GM23338 (cell line): ENCODE data around the gene CAMTA1. TPM values are rescaled to one million over a fixed set of nuclear protein-coding genes. Genes with fewer than 3 reads are reported as not detected.

Source experiments
- ATAC-seq: fragments of 200-7000 bp; cut with Tn5 transposase; 3 replicates; pipeline ENCODE4 v1.9.1; 2020
- DNase-seq: peaks from one replicate; pipeline ENCODE4 v3.0.0-alpha.2; 2015; ENCODE audit warnings: low spot score
- H2AFZ ChIP-seq: fragments of 200-600 bp; sonication (generic); 2 replicates; pipeline ENCODE4 v1.8.0; 2016; ENCODE audit warnings: antibody characterized with exemption, mild to moderate bottlenecking, moderate library complexity
- H3F3A ChIP-seq: fragments of 200-600 bp; sonication (generic); replicated peaks from 2 replicates; pipeline ENCODE4 v1.8.0; 2017; ENCODE audit warnings: antibody characterized with exemption, mixed run types, low read depth
- H3K27ac ChIP-seq: fragments of 200-600 bp; sonication (generic); 2 replicates; pipeline ENCODE4 v1.6.1; 2016; ENCODE audit warnings: low read depth
- H3K27me3 ChIP-seq: fragments of 200-600 bp; sonication (generic); 2 replicates; pipeline ENCODE4 v1.8.0; 2016; ENCODE audit warnings: mild to moderate bottlenecking, mixed run types, moderate library complexity; ENCODE audit not compliant: insufficient read depth
- H3K36me3 ChIP-seq: fragments of 200-600 bp; sonication (generic); 2 replicates; pipeline ENCODE4 v1.8.0; 2016; ENCODE audit warnings: mild to moderate bottlenecking; ENCODE audit not compliant: insufficient read depth
- H3K4me1 ChIP-seq: fragments of 200-600 bp; sonication (generic); 2 replicates; pipeline ENCODE4 v1.8.0; 2016; ENCODE audit warnings: mild to moderate bottlenecking, moderate library complexity; ENCODE audit not compliant: insufficient read depth
- H3K4me2 ChIP-seq: fragments of 200-600 bp; sonication (generic); 2 replicates; pipeline ENCODE4 v1.7.1; 2017; ENCODE audit warnings: mixed run types
- H3K4me3 ChIP-seq: fragments of 200-600 bp; sonication (generic); 2 replicates; pipeline ENCODE4 v1.6.1; 2016; ENCODE audit warnings: mixed run types
- H3K79me2 ChIP-seq: fragments of 200-600 bp; sonication (generic); replicated peaks from 2 replicates; pipeline ENCODE4 v1.8.0; 2017; ENCODE audit warnings: mild to moderate bottlenecking; ENCODE audit not compliant: insufficient read depth
- H3K9me2 ChIP-seq: fragments of 200-600 bp; sonication (generic); 2 replicates; pipeline ENCODE4 v1.8.0; 2017; ENCODE audit not compliant: insufficient read depth
- H4K20me1 ChIP-seq: fragments of 200-600 bp; sonication (generic); replicated peaks from 2 replicates; pipeline ENCODE4 v1.8.0; 2017; ENCODE audit warnings: mild to moderate bottlenecking; ENCODE audit not compliant: insufficient read depth
- H3K27ac Mint-ChIP-seq: 2 replicates; pipeline ENCODE4 v1.8.0; 2020; ENCODE audit warnings: inconsistent platforms, mild to moderate bottlenecking, moderate library complexity, mixed read lengths
- H3K27me3 Mint-ChIP-seq: 3 replicates; pipeline ENCODE4 v1.8.0; 2022; ENCODE audit warnings: low read depth, mild to moderate bottlenecking, moderate library complexity, mixed read lengths, inconsistent platforms; ENCODE audit not compliant: insufficient read depth, poor library complexity
- H3K36me3 Mint-ChIP-seq: 3 replicates; pipeline ENCODE4 v1.8.0; 2021; ENCODE audit warnings: low read depth, mild to moderate bottlenecking, inconsistent platforms, moderate library complexity, mixed read lengths
- H3K4me1 Mint-ChIP-seq: 3 replicates; pipeline ENCODE4 v1.8.0; 2020; ENCODE audit warnings: mild to moderate bottlenecking, inconsistent platforms, mixed read lengths
- H3K4me3 Mint-ChIP-seq: 3 replicates; pipeline ENCODE4 v1.8.0; 2021; ENCODE audit warnings: moderate library complexity, mild to moderate bottlenecking, inconsistent platforms, mixed read lengths
- H3K9me3 Mint-ChIP-seq: 3 replicates; pipeline ENCODE4 v1.8.0; 2020; ENCODE audit warnings: moderate library complexity, mild to moderate bottlenecking, inconsistent platforms, mixed read lengths
- CREB1 ChIP-seq: fragments of 250-450 bp; sonication (Bioruptor Pico); IDR thresholded peaks from 2 replicates; pipeline ENCODE4 v1.5.0; 2020; ENCODE audit warnings: low read depth, mild to moderate bottlenecking, moderate library complexity
- EZH2 ChIP-seq: fragments of 200-600 bp; sonication (generic); IDR thresholded peaks from one replicate; pipeline ENCODE4 v1.8.0; 2017; ENCODE audit warnings: antibody characterized with exemption, mild to moderate bottlenecking, low read depth; ENCODE audit not compliant: unreplicated experiment
- EZH2phosphoT487 ChIP-seq: fragments of 200-600 bp; sonication (generic); IDR thresholded peaks from one replicate; pipeline ENCODE4 v1.8.1; 2018; ENCODE audit warnings: antibody characterized with exemption; ENCODE audit not compliant: unreplicated experiment
- JUNB ChIP-seq: IDR thresholded peaks from one replicate; pipeline ENCODE4 v1.6.1; 2016; ENCODE audit warnings: antibody characterized with exemption; ENCODE audit not compliant: unreplicated experiment
- NANOG ChIP-seq: IDR thresholded peaks from 2 replicates; pipeline ENCODE4 v1.6.1; 2016; ENCODE audit warnings: antibody characterized with exemption, borderline replicate concordance
- POLR2AphosphoS5 ChIP-seq: IDR thresholded peaks from 2 replicates; pipeline ENCODE4 v1.6.1; 2016; ENCODE audit warnings: antibody characterized with exemption, low read depth
- STAT1 ChIP-seq: IDR thresholded peaks from one replicate; pipeline ENCODE4 v1.6.1; 2016; ENCODE audit warnings: antibody characterized with exemption; ENCODE audit not compliant: unreplicated experiment
- ZNF114 ChIP-seq: fragments of 250-450 bp; sonication (Bioruptor Pico); IDR thresholded peaks from 2 replicates; pipeline ENCODE4 v1.5.0; 2020; ENCODE audit warnings: mild to moderate bottlenecking, moderate library complexity
- ZNF331 ChIP-seq: fragments of 250-450 bp; sonication (Bioruptor Pico); IDR thresholded peaks from 2 replicates; pipeline ENCODE4 v1.5.0; 2020; ENCODE audit warnings: low read depth, mild to moderate bottlenecking, moderate library complexity
- polyA plus RNA-seq: library from polyadenylated mRNA; unstranded; fragments of >200 nt; fragmentation: Nextera tagmentation; extraction: Ambion mirVana; gene quantifications from 2 replicates; pipeline ENCODE4 v1.2.1, GENCODE V29; 2016
- total RNA-seq: library from RNA; depleted of rRNA; stranded (reverse); fragments of >200 nt; shearing (Covaris generic); gene quantifications from 2 replicates; pipeline ENCODE4 v1.2.3, GENCODE V29; 2014
- TF ChIP-seq, protein P1 (sequence below): fragments of 250-450 bp; sonication (Bioruptor Pico); IDR thresholded peaks from 2 replicates; pipeline ENCODE4 v1.5.0; 2020; ENCODE audit warnings: mild to moderate bottlenecking, moderate library complexity
- TF ChIP-seq, protein P2 (sequence below): IDR thresholded peaks from one replicate; pipeline ENCODE4 v1.6.1; 2018; ENCODE audit warnings: antibody characterized with exemption; ENCODE audit not compliant: unreplicated experiment
- TF ChIP-seq, protein P3 (sequence below): IDR thresholded peaks from 2 replicates; pipeline ENCODE4 v1.6.1; 2016; ENCODE audit warnings: antibody characterized with exemption
- TF ChIP-seq, protein P4 (sequence below), 2 experiments: fragments of 200-600 bp in 1 of 2; sonication (generic) in 1 of 2; conservative IDR thresholded peaks; 2 replicates each; pipeline versions ENCODE4 v1.5.1 to v1.6.1; 2016 to 2017; ENCODE audit warnings: antibody characterized with exemption in 2 of 2, low read depth in 2 of 2, mild to moderate bottlenecking in 2 of 2, moderate library complexity in 1 of 2

The CAMTA1 gene
- total and polyA plus RNA-seq, 2 experiments from 2014 or later: 115 to 519 TPM

DNA sequence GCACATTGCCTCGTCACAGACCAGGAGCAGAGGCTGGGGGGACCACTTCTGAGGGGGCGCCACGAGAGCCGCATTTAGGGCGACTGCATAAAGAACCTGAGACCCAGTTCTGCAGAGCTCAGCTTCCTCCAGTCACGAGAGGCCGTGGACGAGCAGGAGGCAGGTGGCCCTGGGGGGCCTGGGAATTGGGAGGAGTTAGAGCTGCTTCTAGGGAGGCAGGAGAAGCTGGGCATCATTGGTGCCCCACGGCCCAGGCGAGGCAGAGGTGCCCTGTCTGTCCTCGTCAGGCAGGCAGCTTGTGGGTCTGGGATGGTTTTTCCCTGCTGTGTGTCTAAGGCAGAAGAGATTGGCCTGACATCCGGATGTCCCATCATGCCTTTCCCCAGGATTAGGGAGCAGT lies 389.3 kb downstream of the CAMTA1 start:
- Mint-ChIP-seq H3K4me3 (no peak overlapping the region), H3K9me3 (peaks cover 17% of the 10 kb centered on the region; the same call in 2 of the 3 replicates), H3K27ac (no peak overlapping the region), H3K4me1 (peaks cover 15% of the 10 kb centered on the region), H3K36me3 (peaks cover 6% of the 10 kb centered on the region; the same call in 1 of the 3 replicates), H3K27me3 (peaks cover 7% of the 10 kb centered on the region)
- H3K36me3 ChIP-seq: no peaks in the 10 kb centered on the region
- no peaks in the 10 kb centered on the region for H3K9me2 ChIP-seq
- DNase-seq (no peak), ATAC-seq (no peak)
- H3K27me3 ChIP-seq: no peaks in the 10 kb centered on the region
- H2AFZ ChIP-seq: no peak overlapping the region
- no peak overlapping the region for H3K4me3 ChIP-seq
- H3K4me2 ChIP-seq: no peak overlapping the region
- no peaks in the 10 kb centered on the region for H4K20me1 ChIP-seq
- no peak for TF ChIP-seq JUNB
- no peak for TF ChIP-seq STAT1
- no peak for TF ChIP-seq EZH2phosphoT487
- TF ChIP-seq ZNF331 (CRISPR knock-in tag): no peak
- TF ChIP-seq, protein P1, sequence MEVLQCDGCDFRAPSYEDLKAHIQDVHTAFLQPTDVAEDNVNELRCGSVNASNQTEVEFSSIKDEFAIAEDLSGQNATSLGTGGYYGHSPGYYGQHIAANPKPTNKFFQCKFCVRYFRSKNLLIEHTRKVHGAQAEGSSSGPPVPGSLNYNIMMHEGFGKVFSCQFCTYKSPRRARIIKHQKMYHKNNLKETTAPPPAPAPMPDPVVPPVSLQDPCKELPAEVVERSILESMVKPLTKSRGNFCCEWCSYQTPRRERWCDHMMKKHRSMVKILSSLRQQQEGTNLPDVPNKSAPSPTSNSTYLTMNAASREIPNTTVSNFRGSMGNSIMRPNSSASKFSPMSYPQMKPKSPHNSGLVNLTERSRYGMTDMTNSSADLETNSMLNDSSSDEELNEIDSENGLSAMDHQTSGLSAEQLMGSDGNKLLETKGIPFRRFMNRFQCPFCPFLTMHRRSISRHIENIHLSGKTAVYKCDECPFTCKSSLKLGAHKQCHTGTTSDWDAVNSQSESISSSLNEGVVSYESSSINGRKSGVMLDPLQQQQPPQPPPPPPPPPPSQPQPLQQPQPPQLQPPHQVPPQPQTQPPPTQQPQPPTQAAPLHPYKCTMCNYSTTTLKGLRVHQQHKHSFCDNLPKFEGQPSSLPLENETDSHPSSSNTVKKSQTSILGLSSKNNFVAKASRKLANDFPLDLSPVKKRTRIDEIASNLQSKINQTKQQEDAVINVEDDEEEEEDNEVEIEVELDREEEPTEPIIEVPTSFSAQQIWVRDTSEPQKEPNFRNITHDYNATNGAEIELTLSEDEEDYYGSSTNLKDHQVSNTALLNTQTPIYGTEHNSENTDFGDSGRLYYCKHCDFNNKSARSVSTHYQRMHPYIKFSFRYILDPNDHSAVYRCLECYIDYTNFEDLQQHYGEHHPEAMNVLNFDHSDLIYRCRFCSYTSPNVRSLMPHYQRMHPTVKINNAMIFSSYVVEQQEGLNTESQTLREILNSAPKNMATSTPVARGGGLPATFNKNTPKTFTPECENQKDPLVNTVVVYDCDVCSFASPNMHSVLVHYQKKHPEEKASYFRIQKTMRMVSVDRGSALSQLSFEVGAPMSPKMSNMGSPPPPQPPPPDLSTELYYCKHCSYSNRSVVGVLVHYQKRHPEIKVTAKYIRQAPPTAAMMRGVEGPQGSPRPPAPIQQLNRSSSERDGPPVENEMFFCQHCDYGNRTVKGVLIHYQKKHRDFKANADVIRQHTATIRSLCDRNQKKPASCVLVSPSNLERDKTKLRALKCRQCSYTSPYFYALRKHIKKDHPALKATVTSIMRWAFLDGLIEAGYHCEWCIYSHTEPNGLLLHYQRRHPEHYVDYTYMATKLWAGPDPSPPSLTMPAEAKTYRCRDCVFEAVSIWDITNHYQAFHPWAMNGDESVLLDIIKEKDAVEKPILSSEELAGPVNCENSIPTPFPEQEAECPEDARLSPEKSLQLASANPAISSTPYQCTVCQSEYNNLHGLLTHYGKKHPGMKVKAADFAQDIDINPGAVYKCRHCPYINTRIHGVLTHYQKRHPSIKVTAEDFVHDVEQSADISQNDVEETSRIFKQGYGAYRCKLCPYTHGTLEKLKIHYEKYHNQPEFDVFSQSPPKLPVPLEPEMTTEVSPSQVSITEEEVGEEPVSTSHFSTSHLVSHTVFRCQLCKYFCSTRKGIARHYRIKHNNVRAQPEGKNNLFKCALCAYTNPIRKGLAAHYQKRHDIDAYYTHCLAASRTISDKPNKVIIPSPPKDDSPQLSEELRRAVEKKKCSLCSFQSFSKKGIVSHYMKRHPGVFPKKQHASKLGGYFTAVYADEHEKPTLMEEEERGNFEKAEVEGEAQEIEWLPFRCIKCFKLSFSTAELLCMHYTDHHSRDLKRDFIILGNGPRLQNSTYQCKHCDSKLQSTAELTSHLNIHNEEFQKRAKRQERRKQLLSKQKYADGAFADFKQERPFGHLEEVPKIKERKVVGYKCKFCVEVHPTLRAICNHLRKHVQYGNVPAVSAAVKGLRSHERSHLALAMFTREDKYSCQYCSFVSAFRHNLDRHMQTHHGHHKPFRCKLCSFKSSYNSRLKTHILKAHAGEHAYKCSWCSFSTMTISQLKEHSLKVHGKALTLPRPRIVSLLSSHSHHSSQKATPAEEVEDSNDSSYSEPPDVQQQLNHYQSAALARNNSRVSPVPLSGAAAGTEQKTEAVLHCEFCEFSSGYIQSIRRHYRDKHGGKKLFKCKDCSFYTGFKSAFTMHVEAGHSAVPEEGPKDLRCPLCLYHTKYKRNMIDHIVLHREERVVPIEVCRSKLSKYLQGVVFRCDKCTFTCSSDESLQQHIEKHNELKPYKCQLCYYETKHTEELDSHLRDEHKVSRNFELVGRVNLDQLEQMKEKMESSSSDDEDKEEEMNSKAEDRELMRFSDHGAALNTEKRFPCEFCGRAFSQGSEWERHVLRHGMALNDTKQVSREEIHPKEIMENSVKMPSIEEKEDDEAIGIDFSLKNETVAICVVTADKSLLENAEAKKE (CRISPR knock-in tag): no peak
- TF ChIP-seq, protein P2, sequence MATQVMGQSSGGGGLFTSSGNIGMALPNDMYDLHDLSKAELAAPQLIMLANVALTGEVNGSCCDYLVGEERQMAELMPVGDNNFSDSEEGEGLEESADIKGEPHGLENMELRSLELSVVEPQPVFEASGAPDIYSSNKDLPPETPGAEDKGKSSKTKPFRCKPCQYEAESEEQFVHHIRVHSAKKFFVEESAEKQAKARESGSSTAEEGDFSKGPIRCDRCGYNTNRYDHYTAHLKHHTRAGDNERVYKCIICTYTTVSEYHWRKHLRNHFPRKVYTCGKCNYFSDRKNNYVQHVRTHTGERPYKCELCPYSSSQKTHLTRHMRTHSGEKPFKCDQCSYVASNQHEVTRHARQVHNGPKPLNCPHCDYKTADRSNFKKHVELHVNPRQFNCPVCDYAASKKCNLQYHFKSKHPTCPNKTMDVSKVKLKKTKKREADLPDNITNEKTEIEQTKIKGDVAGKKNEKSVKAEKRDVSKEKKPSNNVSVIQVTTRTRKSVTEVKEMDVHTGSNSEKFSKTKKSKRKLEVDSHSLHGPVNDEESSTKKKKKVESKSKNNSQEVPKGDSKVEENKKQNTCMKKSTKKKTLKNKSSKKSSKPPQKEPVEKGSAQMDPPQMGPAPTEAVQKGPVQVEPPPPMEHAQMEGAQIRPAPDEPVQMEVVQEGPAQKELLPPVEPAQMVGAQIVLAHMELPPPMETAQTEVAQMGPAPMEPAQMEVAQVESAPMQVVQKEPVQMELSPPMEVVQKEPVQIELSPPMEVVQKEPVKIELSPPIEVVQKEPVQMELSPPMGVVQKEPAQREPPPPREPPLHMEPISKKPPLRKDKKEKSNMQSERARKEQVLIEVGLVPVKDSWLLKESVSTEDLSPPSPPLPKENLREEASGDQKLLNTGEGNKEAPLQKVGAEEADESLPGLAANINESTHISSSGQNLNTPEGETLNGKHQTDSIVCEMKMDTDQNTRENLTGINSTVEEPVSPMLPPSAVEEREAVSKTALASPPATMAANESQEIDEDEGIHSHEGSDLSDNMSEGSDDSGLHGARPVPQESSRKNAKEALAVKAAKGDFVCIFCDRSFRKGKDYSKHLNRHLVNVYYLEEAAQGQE: no peak
- TF ChIP-seq, protein P3, sequence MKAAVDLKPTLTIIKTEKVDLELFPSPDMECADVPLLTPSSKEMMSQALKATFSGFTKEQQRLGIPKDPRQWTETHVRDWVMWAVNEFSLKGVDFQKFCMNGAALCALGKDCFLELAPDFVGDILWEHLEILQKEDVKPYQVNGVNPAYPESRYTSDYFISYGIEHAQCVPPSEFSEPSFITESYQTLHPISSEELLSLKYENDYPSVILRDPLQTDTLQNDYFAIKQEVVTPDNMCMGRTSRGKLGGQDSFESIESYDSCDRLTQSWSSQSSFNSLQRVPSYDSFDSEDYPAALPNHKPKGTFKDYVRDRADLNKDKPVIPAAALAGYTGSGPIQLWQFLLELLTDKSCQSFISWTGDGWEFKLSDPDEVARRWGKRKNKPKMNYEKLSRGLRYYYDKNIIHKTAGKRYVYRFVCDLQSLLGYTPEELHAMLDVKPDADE: no peak
- TF ChIP-seq POLR2AphosphoS5: no peak
- no peak for TF ChIP-seq CREB1
- no peak for TF ChIP-seq NANOG
- no peak for TF ChIP-seq ZNF114 (CRISPR knock-in tag)
- TF ChIP-seq EZH2: no peak
- TF ChIP-seq, protein P4, sequence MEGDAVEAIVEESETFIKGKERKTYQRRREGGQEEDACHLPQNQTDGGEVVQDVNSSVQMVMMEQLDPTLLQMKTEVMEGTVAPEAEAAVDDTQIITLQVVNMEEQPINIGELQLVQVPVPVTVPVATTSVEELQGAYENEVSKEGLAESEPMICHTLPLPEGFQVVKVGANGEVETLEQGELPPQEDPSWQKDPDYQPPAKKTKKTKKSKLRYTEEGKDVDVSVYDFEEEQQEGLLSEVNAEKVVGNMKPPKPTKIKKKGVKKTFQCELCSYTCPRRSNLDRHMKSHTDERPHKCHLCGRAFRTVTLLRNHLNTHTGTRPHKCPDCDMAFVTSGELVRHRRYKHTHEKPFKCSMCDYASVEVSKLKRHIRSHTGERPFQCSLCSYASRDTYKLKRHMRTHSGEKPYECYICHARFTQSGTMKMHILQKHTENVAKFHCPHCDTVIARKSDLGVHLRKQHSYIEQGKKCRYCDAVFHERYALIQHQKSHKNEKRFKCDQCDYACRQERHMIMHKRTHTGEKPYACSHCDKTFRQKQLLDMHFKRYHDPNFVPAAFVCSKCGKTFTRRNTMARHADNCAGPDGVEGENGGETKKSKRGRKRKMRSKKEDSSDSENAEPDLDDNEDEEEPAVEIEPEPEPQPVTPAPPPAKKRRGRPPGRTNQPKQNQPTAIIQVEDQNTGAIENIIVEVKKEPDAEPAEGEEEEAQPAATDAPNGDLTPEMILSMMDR (conservative IDR thresholded peaks at IDR 0.05; ENCODE audit: low read depth in 2 of 2): no peak
- no peaks in the 10 kb centered on the region for H3K79me2 ChIP-seq
- peaks cover 9% of the 10 kb centered on the region for H3K4me1 ChIP-seq
- H3F3A ChIP-seq: no peaks in the 10 kb centered on the region
- no peak overlapping the region for H3K27ac ChIP-seq
